Lower leg skin (tissue), 4 donors: ENCODE results near the gene ECE2. TPM values are rescaled to one million over a fixed set of nuclear protein-coding genes. Genes with fewer than 3 reads are reported as not detected.
A peak's percentile ranks its signal among the peaks of the same experiment; 100 is the strongest.

Experiments used
- DNase-seq, 2 donors: peaks; one replicate each; pipeline ENCODE4 v3.0.0-alpha.2; 2019; ENCODE audit warnings: low spot score in 2 of 2
- H3K4me3 ChIP-seq: fragments of 200-600 bp; sonication (generic); 2 replicates; pipeline ENCODE4 v1.5.1; 2017; ENCODE audit warnings: mild to moderate bottlenecking, low read depth; ENCODE audit not compliant: poor library complexity, severe bottlenecking
- POLR2A ChIP-seq, 2 donors: fragments of 450-650 bp; IDR thresholded peaks; one replicate each; pipeline ENCODE4 v1.6.1; 2016 to 2017; ENCODE audit warnings: antibody characterized with exemption in 2 of 2, mild to moderate bottlenecking in 1 of 2, moderate library complexity in 1 of 2
- WGBS, 2 donors: methylation state at CpG; one replicate each; pipeline ENCODE4 v1.1.5; 2018; 5-methylcytosine and 5-hydroxymethylcytosine counted together
- intact Hi-C: fragments of 100-400 bp; cut with DNase I; formaldehyde crosslinking; loops from one replicate; pipeline ENCODE4 v1.15.0; 2023; ENCODE audit warnings: low total_unique reads
- total RNA-seq, 4 donors: library from RNA; depleted of rRNA; stranded (reverse); fragments of >200 nt; gene quantifications; one replicate each; pipeline ENCODE4 v1.1.0, GENCODE V29; 2016
- TF ChIP-seq, protein P1 (sequence below), 3 donors: fragments of 450-650 bp; IDR thresholded peaks; one replicate each; pipeline ENCODE4 v1.5.1; 2016; ENCODE audit warnings: antibody characterized with exemption in 3 of 3, mild to moderate bottlenecking in 3 of 3, moderate library complexity in 2 of 3

The ECE2 gene
- total RNA-seq, 4 donors from 2014 or later, result not detected

- intact Hi-C loops, result no loop called here
- WGBS, 2 donors, result 91 to 93% methylated on average over 23 of the region's 23 CpGs
- no peak for DNase-seq
- TF ChIP-seq, protein P1, sequence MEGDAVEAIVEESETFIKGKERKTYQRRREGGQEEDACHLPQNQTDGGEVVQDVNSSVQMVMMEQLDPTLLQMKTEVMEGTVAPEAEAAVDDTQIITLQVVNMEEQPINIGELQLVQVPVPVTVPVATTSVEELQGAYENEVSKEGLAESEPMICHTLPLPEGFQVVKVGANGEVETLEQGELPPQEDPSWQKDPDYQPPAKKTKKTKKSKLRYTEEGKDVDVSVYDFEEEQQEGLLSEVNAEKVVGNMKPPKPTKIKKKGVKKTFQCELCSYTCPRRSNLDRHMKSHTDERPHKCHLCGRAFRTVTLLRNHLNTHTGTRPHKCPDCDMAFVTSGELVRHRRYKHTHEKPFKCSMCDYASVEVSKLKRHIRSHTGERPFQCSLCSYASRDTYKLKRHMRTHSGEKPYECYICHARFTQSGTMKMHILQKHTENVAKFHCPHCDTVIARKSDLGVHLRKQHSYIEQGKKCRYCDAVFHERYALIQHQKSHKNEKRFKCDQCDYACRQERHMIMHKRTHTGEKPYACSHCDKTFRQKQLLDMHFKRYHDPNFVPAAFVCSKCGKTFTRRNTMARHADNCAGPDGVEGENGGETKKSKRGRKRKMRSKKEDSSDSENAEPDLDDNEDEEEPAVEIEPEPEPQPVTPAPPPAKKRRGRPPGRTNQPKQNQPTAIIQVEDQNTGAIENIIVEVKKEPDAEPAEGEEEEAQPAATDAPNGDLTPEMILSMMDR (IDR thresholded peaks at IDR 0.05), result no peak
- no peak for TF ChIP-seq POLR2A (IDR thresholded peaks at IDR 0.05)
- no peak overlapping the region for H3K4me3 ChIP-seq
Observed at GRCh38 chr3:184257083-184257915, 18.5 kb upstream of the ECE2 start.

GRCh38 chr3:184258926-184259325, 16.9 kb upstream of the ECE2 start:
- intact Hi-C loops, result no loop called here
- H3K4me3 ChIP-seq, result no peak overlapping the region
- TF ChIP-seq, protein P1 (IDR thresholded peaks at IDR 0.05), result no peak
- no peak for TF ChIP-seq POLR2A (IDR thresholded peaks at IDR 0.05)
- no peak for DNase-seq
- 91 to 92% methylated on average over 5 of the region's 5 CpGs for WGBS, 2 donors

GRCh38 chr3:184259396-184259877, 16.4 kb upstream of the ECE2 start:
- H3K4me3 ChIP-seq, result no peak overlapping the region
- intact Hi-C loops, result no loop called here

DNA sequence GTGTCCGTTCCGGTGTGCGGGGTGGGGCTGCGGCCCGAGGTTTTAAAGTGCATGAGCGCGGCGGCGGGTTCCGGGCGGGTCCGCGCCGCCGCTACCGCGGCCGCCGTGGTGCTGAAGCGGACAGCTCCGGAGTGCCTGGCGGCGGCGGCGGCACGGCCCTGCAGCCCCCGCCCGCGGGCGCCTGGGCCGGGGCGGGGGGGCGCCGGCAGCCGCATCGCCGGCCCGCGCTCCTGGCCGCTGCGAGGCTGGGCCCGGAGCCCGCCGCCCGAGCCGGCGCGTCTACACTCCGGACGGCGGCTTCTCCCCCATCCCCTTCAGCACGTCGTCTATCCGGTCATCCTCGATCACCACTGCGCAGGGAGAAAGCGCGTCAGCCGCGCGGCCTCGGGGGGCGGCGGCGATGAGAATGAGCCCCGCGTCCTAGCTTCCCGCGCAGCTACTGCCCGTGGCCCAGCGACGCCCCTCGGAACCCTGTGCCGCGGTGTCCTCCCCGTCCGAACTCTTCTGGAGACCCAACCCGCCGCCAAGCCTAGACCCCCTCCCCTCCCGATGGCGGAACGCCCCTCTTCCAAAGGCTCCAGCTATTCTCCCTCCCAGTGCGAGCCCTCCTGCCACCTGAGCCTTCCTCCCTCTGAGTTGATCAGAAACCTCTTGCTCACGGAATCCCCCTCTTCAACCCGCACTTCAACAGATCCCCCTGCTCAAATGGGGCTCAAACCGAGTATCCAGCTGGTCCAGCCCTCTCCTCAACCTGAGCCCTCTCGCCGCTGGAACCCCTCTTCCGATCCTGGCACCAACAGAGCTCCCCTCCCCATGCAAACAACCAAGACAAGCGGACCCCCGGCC, 15.7 kb upstream of the ECE2 start:
- WGBS, 2 donors, result 1 to 2% methylated on average over 43 to 57 of the region's 91 CpGs
- DNase-seq, result no peak
- intact Hi-C loops, result no loop called here
- no peak for TF ChIP-seq POLR2A (IDR thresholded peaks at IDR 0.05)
- TF ChIP-seq, protein P1 (IDR thresholded peaks at IDR 0.05), result no peak
- no peak overlapping the region for H3K4me3 ChIP-seq

More at GRCh38 chr3:184259396-184259877, 16.4 kb upstream of the ECE2 start:
- no peak for TF ChIP-seq POLR2A (IDR thresholded peaks at IDR 0.05)
- TF ChIP-seq, protein P1 (IDR thresholded peaks at IDR 0.05), result no peak
- 26 to 44% methylated on average over 19 to 21 of the region's 28 CpGs for WGBS, 2 donors
- no peak for DNase-seq

DNA sequence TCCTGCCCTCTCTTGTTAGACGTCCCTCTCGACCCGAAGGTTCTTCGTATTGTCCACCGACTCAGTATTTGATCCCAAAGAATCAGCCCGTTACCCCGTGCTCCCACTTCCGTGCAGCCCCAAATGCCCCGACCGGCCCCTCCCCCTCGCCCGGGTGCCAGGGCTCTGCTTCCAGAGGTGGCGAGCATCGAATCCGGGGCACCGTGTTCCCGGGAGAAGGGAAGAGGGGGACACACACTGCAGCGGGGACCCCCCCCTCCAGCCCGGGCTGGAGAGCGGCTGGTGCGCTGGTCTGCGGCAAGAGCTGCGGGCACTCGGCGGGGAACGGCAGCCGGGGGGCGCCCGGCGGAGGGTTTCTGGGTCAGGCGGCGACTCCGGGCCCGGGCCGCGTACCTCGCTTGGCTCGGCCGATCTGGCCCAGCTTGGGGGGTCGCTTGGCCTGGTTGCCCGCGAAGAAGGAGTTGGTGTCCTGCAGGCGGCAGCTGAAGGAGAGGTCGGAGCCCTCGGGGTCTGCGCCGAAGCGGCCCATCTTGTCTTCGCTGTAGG, 15.0 kb upstream of the ECE2 start:
- intact Hi-C loops, result no loop called here
- TF ChIP-seq, protein P1 (IDR thresholded peaks at IDR 0.05), result no peak
- no peak for TF ChIP-seq POLR2A (IDR thresholded peaks at IDR 0.05)
- WGBS, 2 donors, result 0 to 1% methylated on average over 38 to 41 of the region's 49 CpGs
- no peak for DNase-seq
- peak overlapping the region; percentile 15 for H3K4me3 ChIP-seq
